ENCODE data around the gene STXBP5. TPM values are rescaled to one million over a fixed set of nuclear protein-coding genes. Genes with fewer than 3 reads are reported as not detected.

The STXBP5 gene
- total and polyA plus RNA-seq, 2 of the 13 experiments (the other 11 are each of a cell fraction or from before 2014, with no cell fraction given), result 8.8 to 19.4 TPM

GRCh38 chr6:147397306-147397705 is 193.1 kb downstream of the STXBP5 start (continued):
- TF ChIP-seq ZNF142 (CRISPR knock-in tag; IDR thresholded peaks at IDR 0.05), result no peak

- H3K36me3 ChIP-seq (replicated peaks in 1 of 2; ENCODE audit: control insufficient read depth in 1 of 2, insufficient read depth in 2 of 2, low read length in 2 of 2), result no peaks in the 10 kb centered on the region
- DNase-seq (ENCODE audit: low spot score), result no peak
- ChIA-PET POLR2A (no interaction called here), CTCF (ENCODE audit: low intra/inter-chr PET ratio, low total read pairs) (no interaction called here)
- H3K27ac ChIP-seq (ENCODE audit: extremely low read length, insufficient read depth, low read length), result no peak overlapping the region
- H4K20me1 ChIP-seq (ENCODE audit: insufficient read depth, low read length), result no peaks in the 10 kb centered on the region
- in situ Hi-C loops (cut with HindIII; ENCODE audit: extremely low pct_ligation_motif_present, low pct_unique_long_range_greater_than_20kb), result no loop called here
- FAIRE-seq, result no peak
- no peaks in the 10 kb centered on the region for H3K4me1 ChIP-seq (ENCODE audit: insufficient read depth, low read length)
- intact Hi-C loops (cut with micrococcal nuclease; ENCODE audit: unreplicated experiment), result no loop called here
- BruUV-seq (replicated peaks), result no TSS peak
- H3K9ac ChIP-seq (ENCODE audit: insufficient read depth, low read depth, low read length), result no peak overlapping the region
- peaks cover 0 to 3% of the 10 kb centered on the region in 2 experiments; a peak in 1 of 5 replicates for H3K27me3 ChIP-seq (ENCODE audit: control insufficient read depth in 1 of 2, insufficient read depth in 2 of 2, low read length in 2 of 2)
- ATAC-seq, result no peak
- no peak overlapping the region for H2AFZ ChIP-seq (ENCODE audit: low read length)
- no peak overlapping the region for H3K4me2 ChIP-seq (ENCODE audit: low read depth, low read length)
- peaks cover 13% of the 10 kb centered on the region for H3K9me3 ChIP-seq (ENCODE audit: low read length)
- H3K4me3 ChIP-seq (replicated peaks in 1 of 3; ENCODE audit: insufficient read depth in 1 of 3, low read depth in 2 of 3, low read length in 3 of 3), result no peak overlapping the region
- H3K79me2 ChIP-seq (ENCODE audit: insufficient read depth, low read length), result no peaks in the 10 kb centered on the region
- TF ChIP-seq HNF1A (IDR thresholded peaks at IDR 0.05; ENCODE audit: low read depth) (no peak), HNF1A (CRISPR knock-in tag; IDR thresholded peaks at IDR 0.05; ENCODE audit: borderline replicate concordance) (no peak), ZHX2 (IDR thresholded peaks at IDR 0.05; ENCODE audit: low read depth) (no peak), ZHX2 (CRISPR knock-in tag; IDR thresholded peaks at IDR 0.05; ENCODE audit: borderline replicate concordance) (no peak), ZFP36 (IDR thresholded peaks at IDR 0.05; ENCODE audit: borderline replicate concordance, low read depth, low read length, partially characterized antibody) (peak; percentile 12), ZNF17 (CRISPR knock-in tag; IDR thresholded peaks at IDR 0.05) (no peak)
Observed at GRCh38 chr6:147400968-147401367, 196.8 kb downstream of the STXBP5 start.
